ENCODE data around the gene ST6GAL2.

The ST6GAL2 gene, protein sequence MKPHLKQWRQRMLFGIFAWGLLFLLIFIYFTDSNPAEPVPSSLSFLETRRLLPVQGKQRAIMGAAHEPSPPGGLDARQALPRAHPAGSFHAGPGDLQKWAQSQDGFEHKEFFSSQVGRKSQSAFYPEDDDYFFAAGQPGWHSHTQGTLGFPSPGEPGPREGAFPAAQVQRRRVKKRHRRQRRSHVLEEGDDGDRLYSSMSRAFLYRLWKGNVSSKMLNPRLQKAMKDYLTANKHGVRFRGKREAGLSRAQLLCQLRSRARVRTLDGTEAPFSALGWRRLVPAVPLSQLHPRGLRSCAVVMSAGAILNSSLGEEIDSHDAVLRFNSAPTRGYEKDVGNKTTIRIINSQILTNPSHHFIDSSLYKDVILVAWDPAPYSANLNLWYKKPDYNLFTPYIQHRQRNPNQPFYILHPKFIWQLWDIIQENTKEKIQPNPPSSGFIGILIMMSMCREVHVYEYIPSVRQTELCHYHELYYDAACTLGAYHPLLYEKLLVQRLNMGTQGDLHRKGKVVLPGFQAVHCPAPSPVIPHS

DNA sequence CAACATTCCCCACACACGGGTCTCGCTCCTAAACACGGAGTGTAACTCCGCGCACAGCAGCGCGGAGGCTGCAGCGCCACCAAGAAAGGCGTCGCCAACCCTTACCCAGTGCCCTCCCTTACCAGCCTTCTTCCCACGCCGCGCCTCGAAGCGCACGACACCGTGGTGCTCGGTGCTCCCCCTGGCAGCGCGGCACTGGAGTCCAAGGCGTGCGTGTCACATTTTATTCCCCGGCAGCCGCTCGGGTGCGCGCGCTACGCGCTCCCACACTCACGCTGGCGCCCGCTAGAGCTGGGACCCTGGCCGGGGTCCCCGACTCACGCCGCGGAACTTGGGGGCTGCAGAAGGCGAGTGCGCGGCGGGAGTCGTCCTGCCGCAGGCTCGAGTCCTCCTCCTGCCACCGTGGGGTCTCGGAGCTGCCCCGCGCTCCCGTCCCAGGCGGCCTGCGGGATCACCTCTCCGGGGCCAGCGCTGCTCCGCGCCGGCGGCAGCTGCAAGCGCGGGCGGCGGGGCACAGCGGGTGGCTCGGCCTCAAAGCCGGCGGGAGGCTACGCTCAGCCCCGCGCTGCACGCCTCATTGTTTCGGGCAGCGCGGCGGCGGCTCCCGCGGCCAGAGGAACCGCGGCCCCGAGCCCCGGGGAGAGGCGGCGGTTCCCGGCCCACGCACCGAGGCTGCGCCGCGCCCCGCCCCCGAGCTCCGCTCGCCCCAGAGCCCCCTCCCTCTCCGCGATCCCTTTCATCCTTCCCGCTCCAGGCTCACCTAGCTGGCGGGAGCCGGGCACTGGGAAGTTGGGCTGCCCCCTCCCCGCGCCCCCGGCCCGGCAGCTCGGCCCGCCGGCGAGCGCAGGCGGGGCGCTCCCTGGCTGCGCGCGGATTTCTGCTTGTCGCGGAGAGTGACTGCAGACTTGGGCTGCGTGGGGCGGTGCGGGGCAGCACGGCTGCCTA, at the start of gene ST6GAL2:
ST6GAL2 (minus strand) TSS at position 197 of the 945 bp plus-strand sequence. CDS start 42,190 bp downstream, outside the sequence.
- no peak for DNase-seq (ENCODE audit: low spot score)

DNA sequence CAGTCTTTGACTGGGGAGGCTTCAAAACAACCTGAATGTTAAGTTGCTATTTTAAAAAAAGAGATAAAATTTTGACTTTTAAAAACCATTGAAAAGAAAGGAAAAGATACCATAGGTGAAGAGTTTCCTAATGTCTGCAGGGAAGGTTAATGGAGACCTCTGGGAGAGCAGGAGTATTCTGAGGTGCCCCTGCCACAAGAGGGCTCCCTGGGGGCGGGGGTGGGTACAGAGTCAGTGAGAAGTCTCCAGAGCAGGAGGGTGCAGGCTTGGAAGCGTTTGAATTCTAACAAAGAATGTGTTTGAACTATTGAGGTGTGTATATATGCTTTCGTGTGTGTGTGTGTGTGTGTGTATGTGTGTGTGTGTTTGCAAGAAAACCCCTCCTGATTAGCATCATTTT, 46.7 kb upstream of the ST6GAL2 start:
- DNase-seq (ENCODE audit: low spot score) = no peak

DNA sequence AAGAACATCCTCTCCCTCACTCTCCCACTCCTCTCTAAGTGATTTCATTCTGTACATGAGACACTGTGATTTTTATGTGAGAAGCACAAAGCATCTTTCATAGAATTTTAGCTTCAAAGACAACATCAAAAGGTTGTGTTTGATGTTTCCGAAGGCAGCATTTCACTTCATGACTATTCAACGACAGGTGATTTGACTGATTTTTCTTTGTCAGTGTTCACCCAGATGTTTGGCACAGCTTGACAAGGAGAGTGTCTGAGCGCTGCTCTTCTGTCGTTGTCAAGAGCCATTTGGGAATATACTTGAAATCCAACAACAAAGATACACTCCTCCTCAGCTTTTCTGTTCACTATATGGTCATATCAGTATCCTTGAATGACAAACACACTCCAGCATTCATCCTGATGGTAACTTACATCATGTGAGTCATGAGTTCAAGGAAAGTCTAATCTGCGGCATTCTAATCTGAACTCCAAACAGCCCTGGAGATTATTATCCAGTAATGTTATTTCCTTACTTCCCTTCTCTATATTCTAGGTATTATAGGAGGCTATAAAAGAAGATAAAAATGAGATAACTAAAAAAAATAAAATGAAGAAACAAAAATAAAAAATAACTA, 45.9 kb upstream of the ST6GAL2 start:
- DNase-seq (ENCODE audit: low spot score) = no peak

DNA sequence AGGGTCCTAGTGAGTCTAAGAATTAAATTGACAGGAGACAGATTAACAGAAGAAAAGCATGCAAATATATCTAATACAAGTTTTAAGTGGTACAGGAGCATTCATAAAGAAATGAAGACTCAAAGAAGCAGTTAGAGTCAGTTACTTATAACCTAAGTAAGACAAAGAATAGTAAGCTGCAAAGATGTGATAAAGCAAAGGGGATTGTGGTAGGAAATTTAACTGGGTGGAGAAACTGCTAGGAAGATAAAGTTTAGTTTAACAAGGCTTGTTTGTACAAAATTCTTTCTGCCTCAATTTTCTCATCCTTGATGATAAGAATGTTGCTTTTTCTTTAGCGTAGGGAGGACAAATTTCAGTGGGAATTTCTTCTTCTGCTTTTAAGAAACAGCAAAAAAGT, 35.5 kb upstream of the ST6GAL2 start:
- DNase-seq (ENCODE audit: low spot score) = no peak

DNA sequence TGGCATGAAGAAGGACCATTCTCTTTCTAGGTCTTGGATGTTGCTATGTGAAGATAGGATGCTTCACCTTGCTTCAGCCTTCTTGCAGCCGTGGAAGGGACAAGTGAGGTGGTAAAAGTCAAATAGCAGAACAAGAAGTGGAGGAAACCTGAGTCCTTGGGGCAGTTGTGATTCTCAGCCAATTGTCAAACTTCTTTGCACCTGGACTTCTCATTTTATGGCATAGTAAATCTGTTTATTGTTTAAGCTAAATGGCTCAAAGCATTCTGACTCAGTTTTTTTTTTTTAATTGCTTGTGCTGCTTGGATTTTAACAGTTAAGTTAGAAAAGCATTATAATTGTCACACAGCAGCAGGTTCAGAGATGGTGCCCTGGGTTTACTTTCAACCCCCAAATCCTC, 33.0 kb upstream of the ST6GAL2 start:
- DNase-seq (ENCODE audit: low spot score) = no peak

DNA sequence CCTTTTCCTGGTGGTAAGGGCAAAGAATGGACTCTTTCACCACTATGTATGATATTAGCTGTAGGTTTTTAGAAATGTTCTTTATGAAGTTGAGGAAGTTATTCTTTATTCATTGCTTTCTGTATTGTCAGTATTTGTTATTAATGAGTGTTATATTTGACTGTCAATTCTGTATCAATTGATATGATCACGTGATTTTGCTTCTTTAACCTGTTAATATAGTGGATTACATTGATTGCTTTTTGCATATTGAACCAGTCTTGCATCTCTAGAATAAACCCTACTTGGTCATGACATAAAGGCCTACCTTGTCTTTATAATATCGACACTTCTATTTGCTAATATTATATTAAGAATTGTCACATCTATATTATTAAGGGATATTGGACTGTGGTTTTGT, 18.3 kb upstream of the ST6GAL2 start:
- no peak for DNase-seq (ENCODE audit: low spot score)

DNA sequence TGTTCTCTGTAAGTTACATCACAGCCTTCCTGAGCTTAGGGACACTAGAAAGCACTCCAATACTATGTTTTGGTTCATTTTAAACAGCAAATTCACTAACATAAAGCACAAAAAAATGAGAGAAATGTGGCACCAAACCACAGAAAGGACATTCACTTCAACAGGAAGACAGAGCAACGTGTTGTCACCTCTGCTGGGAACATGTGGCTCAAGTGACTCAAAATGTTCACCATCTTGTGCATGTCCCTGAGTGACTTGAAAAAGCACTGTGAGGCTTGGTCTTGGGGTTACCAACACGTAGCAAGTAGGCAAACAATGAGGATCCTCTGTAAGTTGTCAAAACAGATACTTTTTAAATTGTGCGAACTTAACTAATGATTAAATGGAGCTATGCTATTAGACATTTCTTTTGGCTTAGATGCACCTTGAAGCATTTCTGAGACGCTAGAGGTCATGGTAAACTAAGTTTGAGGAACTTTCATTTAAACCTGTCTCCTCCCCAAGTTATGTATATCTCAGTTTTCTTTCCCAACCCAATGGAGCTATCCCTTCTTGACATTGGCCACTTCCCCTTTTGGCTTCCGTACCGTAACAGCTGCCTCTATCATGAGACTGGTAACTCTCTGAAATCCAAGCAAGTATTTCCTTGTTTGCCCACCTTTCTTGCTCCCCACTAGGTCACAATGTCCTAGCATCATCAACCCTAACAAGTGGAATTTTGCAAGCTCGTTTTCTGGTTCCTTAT, 14.0 kb upstream of the ST6GAL2 start:
- DNase-seq (ENCODE audit: low spot score) = no peak

DNA sequence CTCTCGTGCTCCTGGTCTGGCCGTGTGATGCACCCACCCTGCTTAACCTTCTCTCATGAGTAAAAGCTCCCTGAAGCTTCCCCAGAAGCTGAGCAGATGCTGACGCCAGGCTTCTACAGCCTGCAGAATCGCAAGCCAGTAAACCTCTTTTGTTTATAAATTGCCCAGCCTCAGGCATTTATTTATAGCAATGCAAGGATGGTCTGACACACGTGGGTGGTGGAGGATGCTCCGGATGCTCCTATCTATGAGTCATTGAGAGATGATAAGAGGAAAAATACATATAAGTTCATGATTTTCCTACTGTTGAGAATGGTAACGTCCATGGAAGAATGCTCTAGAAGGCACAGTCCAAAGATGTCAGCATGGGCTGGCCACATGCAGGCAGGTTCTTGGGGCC, 8.6 kb upstream of the ST6GAL2 start:
- no peak for DNase-seq (ENCODE audit: low spot score)

DNA sequence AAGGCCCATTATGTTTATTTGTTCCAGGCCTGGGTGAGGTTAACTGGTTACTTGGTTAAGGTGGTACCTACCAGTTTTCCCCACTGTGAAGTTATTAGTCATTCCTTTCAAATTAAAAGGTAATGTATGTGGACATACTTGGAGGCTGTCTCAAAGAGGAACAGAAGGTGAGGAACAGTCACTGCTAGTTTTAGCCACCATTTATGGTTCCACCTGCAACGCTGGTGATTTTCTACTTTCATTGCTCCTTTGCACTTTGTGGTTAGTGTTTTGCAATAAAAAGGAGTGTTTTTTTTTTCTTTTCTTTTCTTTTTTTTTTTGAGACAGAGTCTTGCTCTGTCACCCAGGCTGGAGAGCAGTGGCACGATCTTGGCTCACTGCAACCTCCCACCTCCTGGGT, 6.1 kb upstream of the ST6GAL2 start:
- no peak for DNase-seq (ENCODE audit: low spot score)

DNA sequence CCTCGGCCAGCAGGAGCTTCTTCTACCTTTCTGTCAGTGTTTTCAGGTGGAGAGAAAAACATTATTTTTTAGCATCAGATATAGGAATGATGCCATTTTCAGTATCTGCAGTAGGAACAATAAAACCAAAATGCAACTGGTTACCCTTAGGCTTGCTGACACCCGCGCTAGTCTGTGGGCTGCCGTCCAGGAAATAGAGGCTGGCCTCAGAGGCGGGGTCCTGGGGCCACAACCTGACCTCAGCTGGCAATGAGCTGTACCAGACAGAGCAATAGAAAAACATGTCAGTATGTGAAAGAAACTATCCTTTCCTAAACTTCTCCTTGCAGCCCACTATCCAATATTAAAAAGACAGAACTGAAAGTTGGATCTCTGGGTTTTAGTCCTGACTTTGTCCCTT, 4.6 kb upstream of the ST6GAL2 start:
- no peak for DNase-seq (ENCODE audit: low spot score)

DNA sequence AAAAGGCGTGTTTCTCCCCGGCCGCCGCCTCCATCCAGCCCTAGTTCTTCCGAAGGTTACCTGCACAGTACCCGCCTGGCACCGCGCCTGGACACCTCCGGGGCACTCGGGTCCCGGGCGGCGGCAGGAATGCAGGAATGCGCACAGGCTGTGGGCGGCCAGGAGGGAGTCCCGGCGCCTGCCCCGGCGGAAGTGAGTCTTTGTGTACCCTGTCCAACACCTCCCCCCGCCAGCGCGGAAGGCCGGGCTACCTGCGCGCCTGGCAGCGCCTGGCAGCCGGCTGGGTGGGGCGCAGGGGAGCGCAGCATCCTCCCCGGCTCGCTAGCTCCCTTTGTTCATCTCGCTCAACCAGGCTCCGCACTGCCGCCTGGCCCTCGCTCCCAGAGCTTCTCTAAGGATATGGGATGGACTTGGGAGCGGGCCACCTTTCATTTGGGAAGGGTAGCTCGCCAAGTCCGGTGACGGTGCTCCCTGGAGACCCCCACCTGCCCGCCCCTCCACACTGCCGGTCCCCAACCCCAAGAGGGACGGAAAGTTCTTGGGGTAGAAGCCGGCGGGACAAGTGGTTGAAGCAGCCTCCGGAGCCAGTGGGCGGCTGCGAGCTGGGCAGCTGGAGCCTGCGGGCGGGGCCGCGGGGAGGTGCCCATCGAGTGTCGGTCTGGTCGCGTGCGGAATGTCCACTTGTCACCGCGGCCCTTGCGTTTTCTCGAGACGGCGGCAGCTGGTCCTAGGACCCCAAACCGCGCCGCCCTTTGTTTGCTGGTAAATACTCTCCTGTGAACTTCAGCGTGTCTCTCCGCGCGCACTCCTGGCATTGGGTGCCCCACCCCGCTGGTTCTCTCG, 1.2 kb upstream of the ST6GAL2 start:
- no peak for DNase-seq (ENCODE audit: low spot score)

DNA sequence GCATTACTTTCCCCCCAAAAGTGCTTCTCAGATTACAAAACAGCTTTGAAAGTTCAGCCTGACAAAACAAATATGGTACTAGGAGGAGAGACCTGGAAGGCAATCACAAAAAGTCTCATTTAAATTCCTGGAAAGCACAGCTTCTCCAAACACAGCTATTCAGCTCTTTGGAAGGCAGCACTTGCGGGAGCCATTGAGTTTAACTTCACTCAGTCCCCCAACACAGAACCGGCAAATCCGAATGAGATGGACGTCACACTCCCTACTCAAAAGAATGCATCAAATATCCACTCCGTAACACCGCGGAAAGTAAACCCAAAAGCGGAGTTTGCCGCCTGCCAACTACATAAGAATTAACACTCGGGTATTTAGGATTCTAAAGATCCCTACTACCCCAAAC, 638 bp downstream of the ST6GAL2 start:
- no peak for DNase-seq (ENCODE audit: low spot score)

DNA sequence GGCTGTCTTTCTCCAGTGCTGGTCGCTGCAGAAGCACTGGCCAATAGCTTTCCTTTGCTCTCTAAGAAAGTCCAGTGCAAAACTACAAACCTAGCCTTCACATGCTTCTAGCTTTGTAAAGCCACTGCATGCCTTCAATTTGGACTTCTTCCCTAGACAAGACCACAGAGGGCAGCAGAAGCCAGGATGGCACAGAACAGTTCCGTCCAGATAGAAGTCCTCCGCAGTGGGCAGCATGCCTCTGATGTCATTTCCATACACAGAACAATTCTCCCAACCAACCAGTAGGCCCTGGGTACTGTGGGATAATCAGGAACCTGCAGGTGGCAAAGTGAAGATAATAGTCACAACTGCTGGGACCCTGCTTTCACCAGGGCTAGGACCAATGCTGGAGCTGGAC, 3.3 kb downstream of the ST6GAL2 start:
- no peak for DNase-seq (ENCODE audit: low spot score)

DNA sequence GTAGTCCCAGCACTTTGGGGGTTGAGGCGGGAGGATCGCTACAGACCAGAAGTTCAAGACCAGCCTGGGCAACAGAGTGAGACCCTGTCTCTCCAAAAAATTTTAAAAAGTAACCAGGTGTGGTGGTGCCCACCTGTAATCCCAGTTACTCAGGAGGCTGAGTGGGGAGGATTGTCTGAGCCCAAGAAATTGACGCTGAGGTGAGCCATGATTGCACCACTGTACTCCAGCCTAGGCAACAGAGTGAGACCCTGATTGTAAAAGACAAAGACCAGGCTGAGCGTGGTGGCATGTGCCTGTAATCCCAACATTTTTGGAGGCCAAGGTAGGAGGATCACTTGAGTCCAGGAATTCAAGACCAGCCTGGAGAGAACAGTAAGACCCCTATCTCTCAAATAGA, 7.8 kb downstream of the ST6GAL2 start:
- no peak for DNase-seq (ENCODE audit: low spot score)

DNA sequence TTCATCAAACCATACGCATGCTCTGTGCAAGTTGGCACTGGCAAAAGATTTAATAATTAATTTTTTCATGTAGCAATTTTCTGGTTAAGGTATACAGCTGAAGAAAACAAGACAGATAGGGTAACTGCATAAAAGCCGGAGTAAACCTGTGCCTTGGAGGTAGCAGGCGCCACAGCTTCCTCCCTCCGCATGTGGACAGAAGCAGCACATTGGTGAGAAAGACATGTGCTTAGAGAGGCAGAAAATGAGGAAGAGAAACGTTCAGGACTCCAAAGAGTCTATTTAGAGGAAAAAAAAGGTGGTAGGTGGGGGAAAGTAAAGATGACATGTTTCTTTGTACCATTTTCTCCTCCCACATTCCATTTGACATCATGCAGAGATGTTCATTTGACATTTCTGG, 9.3 kb downstream of the ST6GAL2 start:
- no peak for DNase-seq (ENCODE audit: low spot score)

DNA sequence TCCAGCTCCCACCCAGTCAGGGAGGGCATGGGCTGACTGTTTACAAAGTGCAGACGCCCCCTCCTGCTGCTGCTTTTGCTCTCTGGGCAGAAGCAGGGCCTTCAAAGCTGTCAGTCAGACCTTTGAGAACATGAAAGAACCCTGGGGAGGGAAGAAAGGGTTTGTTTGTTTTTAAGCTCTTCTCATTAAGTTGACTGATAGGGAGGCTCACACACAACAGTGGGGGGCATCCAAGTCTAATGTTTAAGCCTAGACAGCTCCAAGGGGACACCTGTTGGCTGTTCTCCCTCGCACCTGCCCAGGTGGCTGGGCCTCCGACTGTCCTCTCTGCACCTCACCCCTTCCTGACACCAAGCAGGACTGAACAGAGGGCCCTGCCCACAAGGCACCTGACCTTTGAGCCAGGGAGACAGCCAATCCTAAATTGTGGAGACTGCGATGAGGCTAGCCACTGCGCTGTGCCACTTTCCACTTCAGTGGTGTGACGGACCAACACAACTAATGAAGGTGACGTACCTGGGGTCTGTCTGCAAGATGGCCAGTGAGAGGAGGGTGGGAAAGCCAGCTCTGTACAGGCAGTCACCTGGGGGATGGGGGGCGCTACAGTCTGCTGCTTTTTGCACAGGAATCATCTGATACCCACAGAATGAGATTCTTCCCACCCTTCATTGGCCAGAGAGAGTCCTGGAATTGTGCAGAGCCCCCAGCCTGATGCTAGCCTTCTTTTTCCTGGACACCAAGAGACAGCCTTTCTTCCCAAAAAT, 16.3 kb downstream of the ST6GAL2 start:
- DNase-seq (ENCODE audit: low spot score) = no peak

DNA sequence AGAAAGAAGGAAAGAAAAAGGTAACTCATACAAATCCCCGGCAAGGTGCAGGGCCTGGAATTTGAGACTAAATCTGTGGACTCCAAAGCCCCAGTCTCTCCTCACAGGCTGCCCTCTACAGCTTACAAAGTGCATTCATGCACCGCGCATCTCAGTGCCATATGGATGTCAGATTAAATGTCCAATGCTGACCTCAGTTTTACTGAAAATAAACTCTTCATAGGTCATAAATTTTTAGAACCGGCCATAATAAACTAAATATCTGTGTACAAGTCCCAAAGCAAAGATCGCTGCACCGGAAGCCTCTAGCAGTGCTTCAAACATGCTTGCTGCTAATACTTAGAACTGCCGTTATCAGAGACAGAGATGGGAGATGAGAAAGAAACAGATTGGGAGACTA, 17.7 kb downstream of the ST6GAL2 start:
- no peak for DNase-seq (ENCODE audit: low spot score)

DNA sequence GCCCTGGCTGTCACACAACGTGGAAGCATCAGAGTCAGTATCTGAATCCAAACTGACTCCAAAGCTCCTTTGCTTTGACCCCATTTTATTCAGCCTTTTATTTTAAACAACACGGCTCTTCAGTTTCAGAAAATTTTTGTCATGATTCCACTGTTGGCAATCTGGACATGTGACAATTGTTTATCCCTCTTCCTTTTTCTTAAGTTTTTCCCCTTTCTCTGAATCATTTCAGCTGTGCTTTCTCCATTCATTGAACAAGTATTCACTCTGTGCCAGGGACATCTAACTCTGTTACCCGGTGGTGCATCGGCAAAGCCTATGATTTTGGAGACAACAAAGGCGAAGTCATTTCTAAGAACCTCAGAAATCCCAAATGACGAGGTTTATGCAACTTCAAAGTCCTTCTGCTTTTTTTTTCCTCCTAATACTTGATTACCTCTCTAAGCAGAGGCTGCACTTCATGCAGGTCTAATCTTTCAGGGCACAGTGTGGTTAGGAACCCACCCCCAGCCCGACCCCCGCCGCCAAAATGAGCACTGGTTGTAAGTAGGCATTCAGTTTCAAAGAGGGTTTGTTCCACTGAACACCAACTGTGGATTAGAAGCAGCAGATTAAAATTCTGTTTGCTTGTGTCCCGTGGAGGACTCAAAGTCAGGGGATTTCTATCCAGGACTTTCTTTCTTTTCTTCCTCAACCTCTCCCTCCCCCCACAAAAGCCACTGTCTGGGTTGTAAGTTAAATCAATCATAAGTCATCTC, 18.6 kb downstream of the ST6GAL2 start:
- DNase-seq (ENCODE audit: low spot score) = no peak

DNA sequence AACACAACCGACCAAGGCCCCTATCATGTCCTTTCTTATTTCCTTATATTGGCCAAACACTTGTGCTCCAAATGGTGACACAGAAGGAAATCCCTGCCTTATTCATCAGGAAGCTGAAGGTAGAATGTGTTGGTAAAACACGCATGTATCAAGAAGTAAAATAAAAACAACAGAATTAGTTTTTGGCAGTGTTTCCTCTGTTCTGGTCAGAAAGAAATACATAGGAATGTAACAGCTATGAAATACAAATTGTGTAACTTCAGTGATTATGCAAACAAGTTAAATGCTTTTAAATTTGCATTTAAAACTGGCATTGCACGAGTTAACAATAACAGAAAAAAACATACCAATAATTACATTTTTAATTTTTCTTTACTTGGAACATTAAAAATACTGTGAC, 19.3 kb downstream of the ST6GAL2 start:
- no peak for DNase-seq (ENCODE audit: low spot score)
